ENCODE results near the gene GOLGA6C. TPM values are rescaled to one million over a fixed set of nuclear protein-coding genes. Genes with fewer than 3 reads are reported as not detected.
"Not testable (repeated sequence)": the region's sequence is repeated elsewhere in the genome, so short reads cannot be mapped to it uniquely, and the experiment has no call there.

Gene GOLGA6C, protein sequence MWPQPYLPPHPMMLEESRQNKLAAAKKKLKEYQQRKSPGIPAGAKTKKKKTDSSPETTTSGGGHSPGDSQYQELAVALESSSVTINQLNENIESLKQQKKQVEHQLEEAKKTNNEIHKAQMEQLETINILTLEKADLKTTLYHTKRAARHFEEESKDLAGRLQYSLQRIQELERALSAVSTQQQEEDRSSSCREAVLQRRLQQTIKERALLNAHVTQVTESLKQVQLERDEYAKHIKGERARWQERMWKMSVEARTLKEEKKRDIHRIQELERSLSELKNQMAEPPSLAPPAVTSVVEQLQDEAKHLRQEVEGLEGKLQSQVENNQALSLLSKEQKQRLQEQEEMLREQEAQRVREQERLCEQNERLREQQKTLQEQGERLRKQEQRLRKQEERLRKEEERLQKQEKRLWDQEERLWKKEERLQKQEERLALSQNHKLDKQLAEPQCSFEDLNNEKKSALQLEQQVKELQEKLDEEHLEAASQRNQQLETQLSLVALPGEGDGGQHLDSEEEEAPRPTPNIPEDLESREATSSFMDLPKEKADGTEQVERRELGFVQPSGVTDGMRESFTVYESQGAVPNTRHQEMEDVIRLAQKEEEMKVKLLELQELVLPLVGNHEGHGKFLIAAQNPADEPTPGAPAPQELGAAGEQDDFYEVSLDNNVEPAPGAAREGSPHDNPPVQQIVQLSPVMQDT
- total RNA-seq (2021) = not detected in 2 replicates
- long read RNA-seq = 0 reads

DNA sequence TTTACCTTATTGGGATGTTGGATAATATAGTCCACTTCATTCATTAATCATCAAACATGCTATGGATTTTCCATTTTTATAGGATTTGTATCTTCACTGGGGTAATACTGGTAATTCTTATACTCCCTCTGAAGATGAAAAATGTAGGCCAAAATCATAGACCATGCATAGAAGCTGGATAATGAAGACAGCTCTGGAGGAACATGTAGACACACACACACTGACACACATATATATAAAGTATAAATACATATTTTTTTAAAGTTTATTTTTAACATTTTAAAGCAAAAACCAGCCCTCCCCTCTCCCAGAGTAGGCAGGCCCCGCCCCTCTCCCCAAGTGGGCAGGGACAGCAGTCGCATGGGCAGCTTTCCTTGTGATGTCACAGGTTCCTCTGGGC, at the start of gene GOLGA6C:
GOLGA6C (plus strand) TSS at position 301 of the 400 bp plus-strand sequence. CDS start 265 bp downstream, outside the sequence.
- not testable (repeated sequence) for H3K23me2 ChIP-seq (ENCODE audit: insufficient read length, low read depth, low read length, poor library complexity, severe bottlenecking); H3K9ac ChIP-seq (ENCODE audit: extremely low read depth, insufficient read length, low read length); H3K18ac ChIP-seq (ENCODE audit: insufficient read length, low read depth, low read length); H3K27ac Mint-ChIP-seq; H3T11ph ChIP-seq (ENCODE audit: low read length); H3K27me3 Mint-ChIP-seq (ENCODE audit: low read depth); H3K79me1 ChIP-seq (ENCODE audit: insufficient read depth, low read depth, low read length, poor library complexity, severe bottlenecking); H3K27ac ChIP-seq (ENCODE audit: insufficient read length, low read depth, low read length); H3K14ac ChIP-seq (ENCODE audit: insufficient read depth, low read length); H4K8ac ChIP-seq (replicated peaks; ENCODE audit: insufficient read length, low read depth, low read length); H3K4me1 ChIP-seq (ENCODE audit: insufficient read depth, low read length); H3K56ac ChIP-seq (ENCODE audit: insufficient read length, low read depth, low read length); H2BK15ac ChIP-seq (ENCODE audit: low read depth, low read length); H3K79me2 ChIP-seq (ENCODE audit: insufficient read depth, low read length); H3K27me3 ChIP-seq (ENCODE audit: insufficient read depth, low read length); H4K5ac ChIP-seq (ENCODE audit: insufficient read length, low read depth, low read length); H2BK120ac ChIP-seq (ENCODE audit: low read depth, low read length, poor library complexity, severe bottlenecking); H3K23ac ChIP-seq (ENCODE audit: insufficient read length, low read depth, low read length); H2BK20ac ChIP-seq (ENCODE audit: low read depth, low read length, poor library complexity, severe bottlenecking); H2AFZ ChIP-seq (ENCODE audit: low read length); DNase-seq; H3K4me1 Mint-ChIP-seq; H2BK5ac ChIP-seq (ENCODE audit: insufficient read length, low read length); H3K9me3 Mint-ChIP-seq; H2AK5ac ChIP-seq (ENCODE audit: insufficient read length, low read length); H4K91ac ChIP-seq (ENCODE audit: insufficient read length, low read depth, low read length); H3K4me3 Mint-ChIP-seq; H2BK12ac ChIP-seq (ENCODE audit: insufficient read length, low read depth, low read length); H3K4ac ChIP-seq (ENCODE audit: low read depth, low read length); H4K20me1 ChIP-seq (ENCODE audit: control insufficient read depth, insufficient read depth, insufficient read length); H3K4me2 ChIP-seq (ENCODE audit: insufficient read depth, insufficient read length, low read length); H3K9me3 ChIP-seq (ENCODE audit: control insufficient read depth, low read depth, low read length); H3K36me3 Mint-ChIP-seq (ENCODE audit: insufficient read depth in 1 of 3, low read depth in 3 of 3)
- no CpG with 5 or more reads among the region's 2 CpGs for WGBS (ENCODE audit: extremely low coverage, insufficient read length, low lambda C conversion rate)

Data from H9 (cell line).